GM12865 (cell line): ENCODE data around the gene TMX1.
"Not testable (repeated sequence)": the region's sequence is repeated elsewhere in the genome, so short reads cannot be mapped to it uniquely, and the experiment has no call there.

Source experiments
- DNase-seq: peaks from one replicate; pipeline ENCODE4 v3.0.0; 2010; ENCODE audit warnings: low read depth
- H3K4me3 ChIP-seq: 2 replicates; pipeline ENCODE4 v1.5.1; 2011; ENCODE audit warnings: mild to moderate bottlenecking, low read depth, low read length, control low read depth
- CTCF ChIP-seq: IDR thresholded peaks from 2 replicates; pipeline ENCODE4 v1.5.1; 2011; ENCODE audit warnings: low read length, control low read depth, low read depth, inconsistent platforms; ENCODE audit not compliant: insufficient read depth; ENCODE audit errors: missing control alignments

Gene TMX1

DNA sequence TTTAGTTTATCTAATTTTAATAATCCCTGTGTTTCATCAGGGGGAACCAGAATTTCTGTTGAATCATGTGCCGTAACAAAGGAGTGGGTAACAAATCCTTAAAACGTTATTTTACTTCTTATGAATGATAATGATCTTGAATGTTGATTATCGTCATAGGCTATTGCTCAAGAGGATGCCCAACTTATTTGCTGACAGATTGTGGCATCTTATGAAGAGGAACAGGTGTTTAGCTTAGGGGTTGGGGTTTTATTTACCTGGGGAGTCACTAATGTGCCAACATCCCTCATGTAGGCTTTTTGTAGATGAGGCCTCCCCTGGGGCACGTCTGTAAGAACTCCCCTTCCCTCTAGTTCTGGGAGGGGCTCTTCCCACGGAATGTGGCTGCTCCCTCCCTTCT, 32.4 kb upstream of the TMX1 start:
- no peak for DNase-seq
- TF ChIP-seq CTCF: no peak
- no peak overlapping the region for H3K4me3 ChIP-seq

DNA sequence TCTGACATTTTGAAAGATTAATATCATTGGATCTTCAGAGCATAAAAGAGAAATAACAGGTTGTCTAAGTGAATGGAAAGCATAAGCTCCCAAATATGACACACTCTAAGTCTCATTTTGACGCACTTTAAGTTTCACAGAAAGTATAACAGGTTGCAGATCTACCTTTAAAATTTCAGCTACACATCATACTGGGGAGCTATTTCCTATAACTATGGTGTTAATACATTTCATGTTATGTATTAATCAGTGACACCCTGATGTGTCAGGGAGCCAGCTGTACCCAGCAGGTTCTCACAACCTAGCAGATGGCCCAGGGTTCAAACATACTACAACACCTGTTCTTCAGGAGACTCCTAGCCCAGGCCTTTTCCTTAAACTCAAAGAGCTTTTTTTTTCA, 31.1 kb upstream of the TMX1 start:
- H3K4me3 ChIP-seq: no peak overlapping the region
- peak; percentile 9 for DNase-seq
- TF ChIP-seq CTCF: no peak

GRCh38 chr14:51209457-51209856, 30.6 kb upstream of the TMX1 start:
- peak; percentile 17 for DNase-seq
- no peak overlapping the region for H3K4me3 ChIP-seq
- TF ChIP-seq CTCF: no peak

DNA sequence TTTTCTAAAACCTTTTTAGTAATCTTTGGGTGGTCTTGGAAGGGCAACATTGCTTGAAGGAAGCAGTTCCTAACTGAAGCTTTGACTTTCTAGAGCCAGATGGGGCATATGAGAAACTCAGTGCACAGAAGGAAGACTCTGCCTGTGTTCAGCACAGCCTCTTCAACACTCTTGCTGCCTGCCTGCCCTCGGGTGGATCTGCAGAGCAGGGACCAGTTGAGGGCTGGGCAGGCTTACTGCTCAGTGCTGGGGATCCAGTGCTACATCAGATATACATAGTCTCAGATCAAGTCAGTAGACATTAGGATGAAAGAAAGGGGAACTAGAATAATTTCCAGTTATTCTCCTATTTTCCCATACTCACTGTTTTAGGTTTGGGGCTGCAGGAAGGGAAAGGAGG, 29.5 kb upstream of the TMX1 start:
- no peak overlapping the region for H3K4me3 ChIP-seq
- DNase-seq: peak; percentile 8
- TF ChIP-seq CTCF: no peak

GRCh38 chr14:51211149-51211548, 28.9 kb upstream of the TMX1 start:
- DNase-seq: no peak

DNA sequence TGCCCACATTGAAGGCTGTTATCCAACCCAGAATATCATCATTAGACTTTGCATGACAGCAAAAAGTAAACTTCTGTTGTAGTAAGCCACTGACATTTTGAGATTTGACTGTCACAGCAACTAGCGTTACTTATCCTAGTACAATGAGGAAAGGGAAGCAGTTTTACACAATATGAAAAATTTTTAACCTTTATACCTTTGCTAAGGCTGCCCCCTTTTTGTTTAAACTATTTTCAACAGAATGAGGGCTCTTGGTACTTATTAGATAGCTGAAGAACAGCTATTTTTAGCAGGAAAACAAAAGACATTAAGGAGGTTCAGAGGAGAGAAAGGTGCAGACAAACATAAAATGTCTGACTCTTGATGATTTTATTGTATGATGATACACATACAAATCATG, 23.4 kb upstream of the TMX1 start:
- DNase-seq: no peak
- H3K4me3 ChIP-seq: no peak overlapping the region
- TF ChIP-seq CTCF: no peak

More at GRCh38 chr14:51211149-51211548, 28.9 kb upstream of the TMX1 start:
- no peak overlapping the region for H3K4me3 ChIP-seq
- no peak for TF ChIP-seq CTCF

DNA sequence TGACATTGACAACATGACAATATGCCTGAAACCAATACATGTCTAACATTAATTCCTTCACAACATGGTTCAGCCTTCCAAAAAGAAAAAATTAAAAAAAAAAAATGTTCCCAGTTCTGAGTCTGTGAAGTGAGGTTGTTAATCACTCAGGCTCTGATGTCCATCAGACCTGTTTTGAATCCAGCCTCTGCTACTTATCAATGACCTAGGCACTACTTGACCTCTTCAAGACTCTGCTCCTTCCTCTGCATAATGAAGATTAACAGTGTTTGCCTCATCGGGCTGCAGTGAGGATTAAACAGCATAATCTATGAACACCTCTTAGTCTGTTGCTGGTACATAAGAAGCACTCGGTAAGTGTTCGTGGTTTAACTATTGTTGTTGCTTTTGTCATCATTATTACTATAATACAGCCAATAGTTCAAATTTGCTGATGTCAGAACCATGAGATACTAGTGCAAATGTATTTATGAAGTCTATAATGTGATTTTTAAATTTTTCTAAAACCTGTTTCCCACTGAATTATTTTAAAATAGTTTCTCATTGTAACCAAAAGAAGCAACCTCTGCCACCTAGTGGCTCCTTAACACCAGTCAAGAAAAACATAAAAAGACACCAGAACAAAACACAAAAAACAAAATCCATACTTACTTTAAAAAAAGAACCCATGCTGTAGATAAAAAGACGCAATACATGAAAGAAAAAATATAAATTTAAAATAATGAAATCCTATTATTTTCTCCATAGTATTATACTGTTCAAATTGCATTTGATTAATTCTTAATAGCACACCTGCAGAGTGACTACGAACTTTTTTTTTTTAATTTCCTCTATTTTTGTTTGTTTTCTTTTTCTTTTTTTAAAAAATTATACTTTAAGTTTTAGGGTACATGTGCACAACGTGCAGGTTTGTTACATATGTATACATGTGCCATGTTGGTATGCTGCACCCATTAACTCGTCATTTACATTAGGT, 20.3 kb upstream of the TMX1 start:
- DNase-seq: peak; percentile 50
- peak; percentile 40 for TF ChIP-seq CTCF
- H3K4me3 ChIP-seq: no peak overlapping the region

DNA sequence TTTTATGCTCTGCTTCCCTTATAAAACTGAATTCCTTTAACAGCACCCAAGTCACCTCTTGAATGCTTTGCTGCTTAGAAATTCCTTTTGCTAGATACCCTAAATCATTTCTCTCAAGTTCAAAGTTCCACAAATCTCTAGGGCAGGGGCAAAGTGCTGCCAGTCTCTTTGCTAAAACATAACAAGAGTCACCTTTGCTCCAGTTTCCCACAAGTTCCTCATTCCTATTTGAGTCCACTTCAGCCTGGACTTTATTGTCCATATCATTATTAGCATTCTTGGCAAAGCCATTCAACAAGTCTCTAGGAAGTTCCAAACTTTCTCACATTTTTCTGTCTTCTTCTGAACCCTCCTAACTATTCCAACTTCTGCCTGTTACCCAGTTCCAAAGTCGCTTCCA, 16.6 kb upstream of the TMX1 start:
- not testable (repeated sequence) for DNase-seq

More for the DNA sequence above, 16.6 kb upstream of the TMX1 start:
- not testable (repeated sequence) for H3K4me3 ChIP-seq
